HG03439 (cell line): ENCODE results near the gene PLEKHG4.

ENCODE experiments used
- ATAC-seq: cut with Tn5 transposase; IDR thresholded peaks from one replicate; pipeline ENCODE4 v1.9.1; 2021; ENCODE audit warnings: mild to moderate bottlenecking, moderate library complexity; ENCODE audit not compliant: unreplicated experiment

Gene PLEKHG4

GRCh38 chr16:67284699-67285646, 5.6 kb downstream of the PLEKHG4 start:
- ATAC-seq, result no peak

DNA sequence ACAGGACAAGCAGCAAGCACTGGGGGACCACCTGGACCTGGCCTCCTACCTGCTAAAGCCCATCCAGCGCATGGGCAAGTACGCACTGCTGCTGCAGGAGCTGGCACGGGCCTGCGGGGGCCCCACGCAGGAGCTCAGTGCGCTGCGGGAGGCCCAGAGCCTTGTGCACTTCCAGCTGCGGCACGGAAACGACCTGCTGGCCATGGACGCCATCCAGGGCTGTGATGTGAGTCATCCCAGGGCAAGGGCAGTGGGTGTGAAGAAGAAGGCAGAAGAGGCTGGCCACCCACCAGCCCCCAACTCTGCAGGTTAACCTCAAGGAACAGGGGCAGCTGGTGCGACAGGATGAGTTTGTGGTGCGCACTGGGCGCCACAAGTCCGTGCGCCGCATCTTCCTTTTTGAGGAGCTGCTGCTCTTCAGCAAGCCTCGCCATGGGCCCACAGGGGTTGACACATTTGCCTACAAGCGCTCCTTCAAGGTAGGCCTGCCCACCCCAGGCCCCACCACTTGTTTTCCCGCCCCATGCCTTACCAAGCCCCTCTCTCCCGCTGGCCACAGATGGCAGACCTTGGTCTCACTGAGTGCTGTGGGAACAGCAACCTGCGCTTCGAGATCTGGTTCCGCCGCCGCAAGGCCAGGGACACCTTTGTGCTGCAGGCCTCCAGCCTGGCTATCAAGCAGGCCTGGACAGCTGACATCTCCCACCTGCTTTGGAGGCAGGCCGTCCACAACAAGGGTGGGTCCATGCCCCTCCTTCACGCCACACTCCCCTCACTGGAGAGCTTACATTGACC, 7.3 kb downstream of the PLEKHG4 start:
- ATAC-seq, result no peak

DNA sequence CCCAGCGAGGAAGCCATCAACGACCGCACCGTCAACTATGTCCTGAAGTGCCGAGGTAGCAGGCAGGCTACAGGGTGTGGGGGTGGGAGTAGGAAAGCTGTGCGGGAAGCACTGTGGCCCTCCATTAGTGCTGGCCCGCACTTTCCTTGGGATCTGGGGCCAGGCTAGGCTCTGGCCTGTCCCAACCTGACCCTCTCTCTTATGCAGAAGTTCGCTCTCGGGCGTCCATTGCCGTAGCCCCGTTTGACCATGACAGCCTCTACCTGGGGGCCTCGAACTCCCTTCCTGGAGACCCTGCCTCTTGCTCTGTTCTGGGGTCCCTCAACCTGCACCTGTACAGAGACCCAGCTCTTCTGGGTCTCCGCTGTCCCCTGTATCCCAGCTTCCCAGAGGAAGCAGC, 8.6 kb downstream of the PLEKHG4 start:
- ATAC-seq, result no peak

DNA sequence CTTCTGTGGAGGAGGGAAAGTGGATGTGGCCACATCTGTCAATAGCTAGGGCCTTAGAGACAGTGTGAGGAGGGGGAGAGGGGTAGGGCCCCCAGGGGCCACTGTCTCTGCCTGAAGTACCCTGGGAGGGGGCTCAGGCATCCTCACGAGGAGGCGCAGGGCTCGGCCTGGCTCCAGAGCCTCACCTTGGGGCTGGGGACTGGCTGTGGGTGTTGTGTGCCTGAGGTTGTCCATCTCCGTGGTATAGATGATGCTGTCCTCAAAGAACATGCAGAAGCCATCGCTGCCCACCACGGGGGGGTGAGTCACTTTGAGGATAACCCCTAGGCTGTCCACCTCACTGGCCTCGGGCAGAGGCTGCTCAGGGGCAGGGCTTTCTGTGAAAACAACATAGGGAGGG, 12.1 kb downstream of the PLEKHG4 start:
- ATAC-seq, result no peak

- ATAC-seq, result no peak
These were observed 14.9 kb downstream of the PLEKHG4 start for GRCh38 chr16:67294171-67294757.

DNA sequence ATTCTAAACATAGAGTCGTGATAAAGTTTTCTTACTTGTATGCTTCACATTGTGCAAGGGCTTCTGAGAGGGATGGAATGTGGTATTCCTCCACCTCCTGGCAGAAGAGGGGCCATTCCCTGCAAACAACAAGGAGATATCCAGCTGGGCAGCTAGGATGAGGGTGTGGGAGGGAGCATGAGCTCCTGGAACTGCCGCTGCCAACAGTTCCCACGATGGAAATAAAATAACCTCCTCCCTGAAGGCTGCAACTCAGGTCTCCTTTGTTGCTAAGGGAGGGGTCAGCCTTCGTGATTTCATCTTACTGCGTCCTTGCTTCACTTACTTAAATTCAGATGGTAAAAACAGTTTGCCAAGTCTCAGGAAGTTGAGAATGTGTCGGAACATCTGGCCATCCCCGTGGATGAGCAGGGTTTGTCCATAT, 15.6 kb downstream of the PLEKHG4 start:
- ATAC-seq, result no peak

DNA sequence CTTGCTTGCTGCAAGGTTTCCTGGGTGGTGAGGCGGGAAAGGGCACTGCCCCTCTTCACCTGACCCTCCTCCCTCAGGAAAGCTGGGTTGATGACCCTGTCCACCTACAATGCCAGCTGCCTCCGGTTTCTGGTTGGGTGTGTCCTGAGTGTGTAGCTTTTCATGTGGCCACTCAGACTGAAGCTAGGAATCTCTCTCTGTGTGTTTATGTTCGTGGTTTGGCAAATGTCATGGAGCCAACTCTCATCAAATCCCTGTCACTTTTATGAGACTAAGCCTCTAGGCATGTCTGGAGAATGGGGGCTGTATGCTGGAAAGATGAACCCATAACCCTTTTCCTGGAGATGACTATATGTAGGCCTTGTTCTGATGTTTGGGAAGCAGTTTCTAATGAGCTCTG, 17.1 kb downstream of the PLEKHG4 start:
- no peak for ATAC-seq

GRCh38 chr16:67298277-67298676, 18.9 kb downstream of the PLEKHG4 start:
- no peak for ATAC-seq

GRCh38 chr16:67299269-67299668, 19.9 kb downstream of the PLEKHG4 start:
- ATAC-seq, result no peak

GRCh38 chr16:67301080-67301782, 21.9 kb downstream of the PLEKHG4 start:
- ATAC-seq, result no peak

DNA sequence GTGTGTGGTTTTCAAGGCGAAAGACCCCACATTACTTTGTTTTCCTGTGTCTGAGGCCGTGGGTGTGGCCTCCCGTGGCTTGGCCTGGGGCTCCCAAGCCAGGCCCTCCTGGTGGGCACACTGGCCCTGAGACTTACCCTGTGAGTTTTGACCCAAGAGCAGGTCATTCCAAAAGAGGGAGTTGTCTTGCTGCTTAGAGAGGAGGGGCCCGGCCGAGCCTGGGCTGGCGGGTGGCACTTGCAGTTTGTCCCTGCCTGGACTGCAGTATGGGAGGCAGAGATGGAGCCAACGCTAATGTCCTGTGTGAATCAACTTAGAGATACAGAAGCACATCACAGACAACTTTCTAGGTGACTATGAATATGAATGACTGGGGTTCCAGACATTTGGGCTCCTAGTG, 22.7 kb downstream of the PLEKHG4 start:
- ATAC-seq, result no peak

- no peak for ATAC-seq
These were observed 23.6 kb downstream of the PLEKHG4 start for GRCh38 chr16:67302970-67303369.

- ATAC-seq, result no peak
These were observed 24.7 kb downstream of the PLEKHG4 start for GRCh38 chr16:67304020-67304419.

- no peak for ATAC-seq
These were observed 26.1 kb downstream of the PLEKHG4 start for GRCh38 chr16:67305216-67306071.

- no peak for ATAC-seq
These were observed 31.2 kb downstream of the PLEKHG4 start for GRCh38 chr16:67310561-67310960.

- ATAC-seq, result peak; percentile 74
These were observed 32.5 kb downstream of the PLEKHG4 start for GRCh38 chr16:67311607-67312488.

- ATAC-seq, result no peak
These were observed 33.4 kb downstream of the PLEKHG4 start for GRCh38 chr16:67312719-67313118.

DNA sequence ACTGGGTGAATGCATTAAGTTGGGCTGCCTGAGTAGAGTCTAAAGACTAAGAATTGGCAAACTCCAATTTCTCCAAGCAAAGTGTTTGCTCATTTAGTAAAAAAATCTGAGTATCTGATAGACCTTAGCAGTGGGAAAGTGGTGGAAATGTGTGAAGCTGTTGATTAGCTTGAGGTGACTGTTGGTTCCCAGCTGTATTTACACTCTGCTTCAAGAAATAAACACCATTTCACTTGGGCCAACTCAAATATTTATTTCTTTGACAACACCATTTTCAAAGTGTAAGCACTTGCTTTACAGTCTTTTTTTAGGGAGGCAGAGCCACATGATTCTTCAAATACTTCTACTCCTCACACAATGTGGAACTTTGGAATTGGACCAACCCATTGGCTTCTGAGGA, 38.5 kb downstream of the PLEKHG4 start:
- ATAC-seq, result no peak

DNA sequence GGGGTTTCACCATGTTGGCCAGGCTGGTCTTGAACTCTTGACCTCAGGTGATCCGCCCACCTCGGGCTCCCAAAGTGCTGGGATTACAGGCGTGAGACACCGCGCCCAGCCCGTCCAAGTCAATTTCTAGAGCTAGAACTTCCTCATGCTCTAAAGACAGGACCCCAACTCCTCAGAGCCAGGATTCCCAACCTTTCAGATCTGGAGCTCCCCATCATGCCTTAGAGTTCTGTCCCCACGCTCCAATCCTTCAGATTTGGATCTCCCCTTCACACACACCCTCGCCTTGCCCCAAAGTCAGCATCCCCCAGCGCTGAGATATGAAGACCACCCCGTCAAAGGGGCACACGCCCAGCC, 46.8 kb downstream of the PLEKHG4 start:
- ATAC-seq, result no peak
